Epithelial cell of proximal tubule (primary cell): ENCODE results near the gene PRR3. TPM values are rescaled to one million over a fixed set of nuclear protein-coding genes. Genes with fewer than 3 reads are reported as not detected.
A peak's percentile ranks its signal among the peaks of the same experiment; 100 is the strongest.

Experiments used
- DNase-seq: peaks from one replicate; pipeline ENCODE4 v3.0.0-alpha.2; 2011; ENCODE audit warnings: low read depth
- H3K4me3 ChIP-seq: 2 replicates; pipeline ENCODE4 v1.5.1; 2011; ENCODE audit warnings: low read depth, mild to moderate bottlenecking, low read length
- total RNA-seq: library from RNA; depleted of rRNA; stranded (reverse); fragments of >200 nt; gene quantifications from 2 replicates; pipeline ENCODE4 v1.2.3, GENCODE V29; 2015
- TF ChIP-seq, protein P1 (sequence below): conservative IDR thresholded peaks from 2 replicates; pipeline ENCODE4 v1.5.1; 2012; ENCODE audit warnings: low read depth, mild to moderate bottlenecking, low read length

Gene PRR3
- total RNA-seq, 1 donor from 2014 or later: 4.6 TPM

DNA sequence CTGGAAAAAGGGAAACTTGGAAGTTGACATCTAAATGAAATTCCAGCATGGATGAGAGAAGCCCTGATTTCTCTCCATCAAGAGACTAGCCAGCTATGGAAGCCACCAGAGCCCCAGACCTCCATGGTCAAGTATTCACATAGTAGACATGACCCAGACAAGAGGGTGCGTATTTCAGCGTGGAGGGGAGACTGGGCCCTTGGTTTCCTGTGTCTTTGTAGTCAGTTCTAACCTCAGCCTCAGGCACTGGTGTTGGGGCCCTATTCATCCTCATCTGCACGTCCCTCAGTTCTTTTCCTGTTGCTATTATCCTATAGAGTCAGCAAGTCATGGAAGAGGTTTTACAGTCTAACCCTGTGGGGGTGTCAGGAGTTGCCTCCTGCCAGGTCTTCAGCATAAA is 13.3 kb upstream of the PRR3 start:
- DNase-seq: no peak
- TF ChIP-seq, protein P1, sequence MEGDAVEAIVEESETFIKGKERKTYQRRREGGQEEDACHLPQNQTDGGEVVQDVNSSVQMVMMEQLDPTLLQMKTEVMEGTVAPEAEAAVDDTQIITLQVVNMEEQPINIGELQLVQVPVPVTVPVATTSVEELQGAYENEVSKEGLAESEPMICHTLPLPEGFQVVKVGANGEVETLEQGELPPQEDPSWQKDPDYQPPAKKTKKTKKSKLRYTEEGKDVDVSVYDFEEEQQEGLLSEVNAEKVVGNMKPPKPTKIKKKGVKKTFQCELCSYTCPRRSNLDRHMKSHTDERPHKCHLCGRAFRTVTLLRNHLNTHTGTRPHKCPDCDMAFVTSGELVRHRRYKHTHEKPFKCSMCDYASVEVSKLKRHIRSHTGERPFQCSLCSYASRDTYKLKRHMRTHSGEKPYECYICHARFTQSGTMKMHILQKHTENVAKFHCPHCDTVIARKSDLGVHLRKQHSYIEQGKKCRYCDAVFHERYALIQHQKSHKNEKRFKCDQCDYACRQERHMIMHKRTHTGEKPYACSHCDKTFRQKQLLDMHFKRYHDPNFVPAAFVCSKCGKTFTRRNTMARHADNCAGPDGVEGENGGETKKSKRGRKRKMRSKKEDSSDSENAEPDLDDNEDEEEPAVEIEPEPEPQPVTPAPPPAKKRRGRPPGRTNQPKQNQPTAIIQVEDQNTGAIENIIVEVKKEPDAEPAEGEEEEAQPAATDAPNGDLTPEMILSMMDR: no peak
- H3K4me3 ChIP-seq: no peak overlapping the region

DNA sequence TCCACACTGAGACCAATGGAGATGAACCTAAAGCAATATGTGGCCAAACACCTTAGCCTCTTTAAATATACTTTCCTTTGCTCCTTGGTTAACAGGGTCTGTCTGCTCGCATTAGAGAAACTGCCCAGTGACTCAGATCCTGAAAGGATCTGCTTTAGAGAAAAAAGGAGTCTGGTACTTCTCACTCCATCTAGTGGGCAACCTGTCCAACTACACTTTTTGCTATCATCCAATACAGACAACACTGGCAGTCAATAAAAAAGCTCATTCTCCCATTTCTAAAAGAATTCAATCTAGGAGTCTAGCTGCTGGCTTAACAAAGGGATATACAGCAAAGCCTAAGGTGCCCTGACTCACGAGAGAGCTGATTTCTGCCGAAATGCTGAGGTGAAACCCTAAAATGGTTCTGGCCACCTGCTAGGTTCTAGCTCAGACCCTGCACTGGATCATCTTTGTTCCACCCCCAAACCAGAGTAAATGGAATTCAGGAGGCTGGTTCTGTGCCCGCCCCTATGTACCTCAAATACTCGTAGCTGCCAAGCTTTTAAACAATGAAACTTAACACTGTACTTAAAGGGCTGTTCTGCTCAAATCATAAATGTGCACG is 12.3 kb upstream of the PRR3 start:
- no peak for DNase-seq
- TF ChIP-seq, protein P1: peak; percentile 80
- H3K4me3 ChIP-seq: no peak overlapping the region

DNA sequence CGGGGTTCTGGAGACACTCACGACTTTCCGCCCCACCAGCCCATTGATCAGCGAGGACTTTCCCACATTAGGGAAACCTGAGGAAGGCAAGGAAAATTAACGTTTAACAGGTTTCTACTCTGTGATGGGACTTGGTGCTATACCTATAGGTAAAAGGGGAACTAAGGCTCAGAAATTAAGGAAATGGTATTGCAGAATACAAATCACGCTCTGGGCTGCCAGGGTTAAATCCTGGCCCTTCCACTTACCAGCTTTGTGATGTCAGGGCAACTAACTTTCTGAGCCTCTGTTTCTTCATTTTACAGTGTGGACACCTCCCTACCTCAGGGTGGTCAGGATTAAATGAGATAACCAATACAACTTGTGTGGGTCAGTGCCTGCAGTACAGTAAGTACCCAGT is 9.6 kb upstream of the PRR3 start:
- no peak for DNase-seq
- no peak overlapping the region for H3K4me3 ChIP-seq
- TF ChIP-seq, protein P1: no peak

DNA sequence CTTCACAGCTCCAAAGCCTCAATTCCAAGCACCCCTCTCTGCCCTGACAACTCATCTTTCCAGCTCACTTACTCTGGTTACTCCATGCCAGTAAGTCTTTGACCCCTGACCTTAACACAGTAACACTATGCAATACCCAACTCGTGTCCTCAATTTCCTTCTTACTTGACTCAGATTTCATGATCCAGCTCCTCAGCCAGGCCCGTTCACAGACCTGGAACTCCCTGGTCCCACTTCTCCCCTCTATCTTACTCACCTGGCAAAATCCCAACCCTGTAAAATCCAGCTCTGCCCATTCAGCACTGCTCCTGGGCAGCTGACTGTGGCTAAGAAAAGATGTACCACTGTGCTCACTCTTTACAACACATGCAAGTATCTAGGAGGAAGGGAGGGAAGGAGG is 8.7 kb upstream of the PRR3 start:
- H3K4me3 ChIP-seq: no peak overlapping the region
- TF ChIP-seq, protein P1: no peak
- DNase-seq: peak; percentile 85

DNA sequence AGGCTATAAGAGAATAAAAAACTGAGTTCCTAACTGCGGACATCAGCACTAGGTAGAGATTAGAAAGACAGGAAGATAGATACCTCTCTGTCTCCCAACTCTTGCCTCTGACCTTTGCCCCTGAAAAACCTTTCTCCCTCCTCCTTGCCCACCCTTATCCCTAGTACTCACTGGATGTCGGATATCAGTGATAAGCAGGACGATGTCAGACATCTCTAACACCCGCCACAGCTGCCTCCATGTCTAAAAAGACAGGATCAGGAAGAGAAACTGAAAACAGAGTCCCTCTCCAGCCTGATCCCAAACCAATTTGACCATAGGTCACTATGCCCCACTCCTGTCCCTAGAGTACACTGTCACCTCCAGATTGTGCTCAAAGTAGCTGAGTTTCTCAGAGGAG is 2.7 kb upstream of the PRR3 start:
- TF ChIP-seq, protein P1: no peak
- H3K4me3 ChIP-seq: peak overlapping the region; percentile 86
- no peak for DNase-seq

DNA sequence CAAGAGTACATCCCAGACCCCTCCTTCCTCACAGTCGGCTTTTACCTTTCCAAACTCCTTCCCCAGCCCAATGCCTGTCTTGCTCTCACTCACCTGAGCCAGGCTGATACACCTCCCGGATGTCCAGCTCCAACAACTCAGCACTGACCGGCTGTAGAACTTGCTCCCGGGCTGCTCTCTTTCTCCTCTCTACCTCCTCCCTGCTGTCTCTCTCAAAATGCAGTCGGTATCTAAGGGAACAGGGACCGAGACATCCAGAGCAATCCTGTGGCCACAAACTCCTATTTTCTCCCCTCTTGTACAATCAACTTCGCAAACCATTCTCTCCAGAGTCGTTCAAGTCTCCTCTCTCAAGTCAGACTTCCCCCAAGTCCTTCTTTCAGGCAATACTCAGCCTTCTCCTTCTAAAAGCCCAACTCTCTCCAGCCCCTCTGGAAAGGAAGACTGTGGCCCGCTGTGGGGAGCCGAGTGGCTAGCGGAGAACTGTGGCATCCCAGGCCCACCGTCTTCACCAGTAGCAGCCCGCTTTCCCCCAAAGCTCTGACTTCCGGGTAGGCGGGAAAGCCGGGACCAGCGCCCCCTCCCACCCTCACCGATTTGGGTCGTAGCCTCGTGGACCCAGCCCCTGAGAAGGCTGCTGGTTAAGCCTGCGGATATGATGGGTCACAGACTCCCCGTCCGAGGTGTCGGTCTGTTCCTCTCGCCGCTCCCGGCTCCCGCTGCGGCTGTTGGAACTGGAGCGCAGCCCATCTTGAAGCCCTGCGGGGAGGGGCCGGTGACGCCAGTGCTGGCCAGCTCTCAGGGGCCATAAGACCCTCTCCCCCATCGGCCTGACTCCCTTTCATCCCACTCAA is 1.9 kb upstream of the PRR3 start:
- DNase-seq: no peak

More for the DNA sequence above, 1.9 kb upstream of the PRR3 start:
- peak overlapping the region; percentile 86 for H3K4me3 ChIP-seq
- TF ChIP-seq, protein P1: peak; percentile 9
